GM23248 (cell line): ENCODE data around the gene ANAPC7.

Source experiments
- EZH2 ChIP-seq: fragments of 200-600 bp; sonication (generic); IDR thresholded peaks from 2 replicates; pipeline ENCODE4 v1.6.1; 2018; ENCODE audit warnings: antibody characterized with exemption, mild to moderate bottlenecking; ENCODE audit not compliant: insufficient read depth, poor library complexity, severe bottlenecking
- EZH2phosphoT487 ChIP-seq: fragments of 200-600 bp; sonication (generic); IDR thresholded peaks from 2 replicates; pipeline ENCODE4 v1.6.1; 2018; ENCODE audit warnings: antibody characterized with exemption, moderate library complexity, mild to moderate bottlenecking, low read depth; ENCODE audit not compliant: insufficient read depth

- TF ChIP-seq EZH2 (no peak), EZH2phosphoT487 (no peak)
Observed at GRCh38 chr12:110431957-110432587, 28.6 kb upstream of the ANAPC7 start.
